GM18858 (cell line): ENCODE results near the gene RAPGEF4.

Source experiments
- ATAC-seq: cut with Tn5 transposase; IDR thresholded peaks from one replicate; pipeline ENCODE4 v1.9.1; 2021; ENCODE audit not compliant: unreplicated experiment

RAPGEF4 gene

GRCh38 chr2:172994864-172995263 is 259.2 kb downstream of the RAPGEF4 start:
- ATAC-seq: no peak

GRCh38 chr2:172995323-172996244 is 259.9 kb downstream of the RAPGEF4 start:
- no peak for ATAC-seq

- ATAC-seq: no peak
These were observed 260.8 kb downstream of the RAPGEF4 start for GRCh38 chr2:172996387-172996961.

DNA sequence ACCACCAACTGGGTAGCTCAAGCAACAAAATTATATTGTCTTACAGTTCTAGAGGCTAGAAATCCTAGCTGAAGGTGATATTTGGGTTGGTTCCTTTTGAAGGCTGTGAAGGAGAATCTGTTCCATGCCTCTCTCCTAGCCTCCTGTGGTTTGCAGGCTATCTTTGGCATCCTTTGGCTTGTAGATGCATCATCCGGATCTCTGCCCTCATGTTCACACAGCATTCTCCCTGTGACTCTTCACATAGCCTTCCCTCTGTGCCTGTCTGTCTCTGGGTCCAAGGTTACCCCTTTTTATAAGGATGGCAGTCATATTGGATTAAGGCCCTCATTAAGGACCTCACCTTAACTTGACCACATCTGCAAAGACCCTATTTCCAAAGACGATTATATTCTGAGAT is 261.4 kb downstream of the RAPGEF4 start:
- no peak for ATAC-seq

- ATAC-seq: no peak
These were observed 263.1 kb downstream of the RAPGEF4 start for GRCh38 chr2:172998547-172999272.

GRCh38 chr2:172999641-173000386 is 264.2 kb downstream of the RAPGEF4 start:
- no peak for ATAC-seq

DNA sequence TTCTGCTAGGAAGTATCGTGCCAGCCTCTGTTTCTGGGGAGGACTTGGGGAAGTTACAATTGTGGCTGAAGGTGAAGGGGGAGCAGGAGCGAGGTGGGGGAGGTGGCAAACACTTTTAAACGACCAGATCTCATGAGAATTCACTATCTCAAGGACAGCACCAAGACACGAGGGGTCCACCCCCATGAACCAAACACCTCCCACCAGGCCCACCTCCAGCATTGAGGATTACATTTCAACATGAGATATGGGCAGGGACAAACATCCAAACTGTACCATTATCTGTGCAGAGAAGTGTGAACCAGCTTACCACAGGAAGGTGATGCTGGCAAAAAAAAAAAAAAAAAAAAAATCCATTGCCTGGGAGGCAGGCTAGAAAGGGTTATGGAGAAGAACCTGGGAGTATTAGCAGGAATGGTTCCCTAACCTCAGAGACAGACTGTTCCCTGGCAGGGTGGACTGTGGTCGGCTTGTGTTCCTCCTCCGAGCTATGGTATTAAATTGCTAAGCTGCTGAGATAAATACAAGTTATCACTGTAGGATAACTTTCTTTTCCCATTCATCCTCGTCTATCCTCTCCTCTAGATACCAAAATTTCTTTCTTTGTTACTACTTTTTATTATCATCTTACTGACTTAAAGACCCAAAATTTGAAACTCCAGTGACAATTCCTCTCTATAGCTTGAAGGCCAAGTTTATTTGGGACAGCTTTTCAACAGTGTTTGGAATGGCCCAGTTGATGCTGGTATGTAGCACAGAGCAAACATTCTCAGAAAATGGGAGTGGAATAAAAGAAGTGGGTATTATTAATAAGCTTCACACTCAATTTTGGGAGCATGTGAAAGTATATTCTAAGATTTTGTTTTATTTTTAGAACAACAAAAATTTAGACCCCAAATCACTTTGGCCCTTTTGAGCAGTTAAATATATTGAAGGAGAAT is 266.3 kb downstream of the RAPGEF4 start:
- ATAC-seq: no peak

GRCh38 chr2:173002751-173003541 is 267.3 kb downstream of the RAPGEF4 start:
- no peak for ATAC-seq

DNA sequence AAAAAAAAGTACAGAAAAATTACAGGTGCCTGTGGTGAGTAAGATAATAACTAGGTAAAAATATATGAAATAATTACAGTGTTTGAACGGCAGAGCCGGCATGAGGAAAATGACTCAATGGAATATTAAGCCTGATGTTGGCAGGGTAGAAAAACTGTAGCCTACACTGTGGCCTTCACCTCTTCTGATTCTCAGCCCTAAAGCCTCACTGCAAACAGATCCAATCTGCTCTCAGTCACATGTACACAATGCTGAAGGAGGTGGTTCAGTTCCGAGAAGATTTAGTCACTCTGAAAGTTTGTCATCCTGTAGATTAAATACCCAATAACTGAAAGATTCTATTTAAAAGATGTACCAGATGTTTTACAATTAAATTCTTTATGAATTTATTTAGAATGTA is 273.1 kb downstream of the RAPGEF4 start:
- ATAC-seq: no peak

DNA sequence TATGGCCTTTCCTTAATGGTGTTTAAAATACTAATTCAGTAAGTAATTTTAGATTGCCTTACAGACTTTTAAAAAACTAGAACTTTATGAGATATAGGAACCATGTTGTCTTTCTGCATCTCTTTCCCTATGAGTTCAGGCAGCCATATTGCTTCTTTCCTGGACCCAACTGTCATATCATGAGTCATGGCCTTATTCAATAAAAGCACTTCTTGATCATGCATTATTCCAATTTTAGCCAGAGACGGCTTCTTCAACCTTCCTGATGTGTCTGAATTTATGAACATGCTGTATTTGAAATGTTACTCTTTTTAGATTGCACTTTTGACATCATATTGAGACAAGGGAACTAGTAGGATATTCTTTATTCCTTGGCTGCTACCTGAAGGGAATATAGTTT is 274.6 kb downstream of the RAPGEF4 start:
- no peak for ATAC-seq

GRCh38 chr2:173016451-173016850 is 280.8 kb downstream of the RAPGEF4 start:
- no peak for ATAC-seq

GRCh38 chr2:173017646-173018420 is 282.2 kb downstream of the RAPGEF4 start:
- no peak for ATAC-seq

- ATAC-seq: no peak
These were observed 284.1 kb downstream of the RAPGEF4 start for GRCh38 chr2:173019755-173020154.

DNA sequence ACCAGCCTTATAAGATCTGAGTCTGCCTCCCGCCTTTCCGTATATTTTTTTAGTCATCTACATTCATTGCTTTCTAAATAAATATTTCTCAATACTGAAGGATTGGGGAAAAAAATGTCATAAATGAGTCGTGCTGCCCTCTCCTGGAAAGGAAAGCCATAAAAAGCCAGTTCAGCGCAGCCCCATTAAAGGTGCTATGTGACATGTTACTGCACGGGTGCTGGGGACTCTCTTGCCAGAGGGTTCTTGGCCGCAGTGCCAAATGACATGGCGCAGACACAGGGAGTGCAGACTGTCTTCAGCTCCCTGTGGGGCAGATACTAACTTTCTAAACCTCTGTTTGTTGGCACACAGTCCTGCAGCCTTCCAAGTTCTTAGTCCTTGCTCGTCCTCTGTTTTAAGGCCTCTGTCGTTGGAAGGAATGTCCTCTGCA is 286.3 kb downstream of the RAPGEF4 start:
- no peak for ATAC-seq

- ATAC-seq: no peak
These were observed 288.1 kb downstream of the RAPGEF4 start for GRCh38 chr2:173023718-173024117.

DNA sequence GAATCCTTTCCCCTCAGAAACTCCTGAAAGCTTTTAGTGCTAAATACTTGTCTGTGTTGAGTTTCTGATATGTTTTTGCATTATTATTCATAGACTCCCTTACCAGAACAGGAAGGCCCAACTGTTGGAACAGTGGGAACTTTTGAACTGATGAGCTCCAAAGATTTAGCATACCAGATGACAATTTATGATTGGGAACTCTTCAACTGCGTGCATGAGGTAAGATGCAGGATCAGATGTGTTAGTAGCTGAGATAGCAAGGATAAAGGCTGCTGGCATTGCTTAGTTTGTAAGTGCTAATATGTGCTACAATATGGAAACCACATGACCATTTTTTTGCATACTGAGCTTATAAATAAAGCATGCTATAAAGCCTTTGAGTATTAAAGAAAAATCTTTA is 290.8 kb downstream of the RAPGEF4 start:
- ATAC-seq: no peak

DNA sequence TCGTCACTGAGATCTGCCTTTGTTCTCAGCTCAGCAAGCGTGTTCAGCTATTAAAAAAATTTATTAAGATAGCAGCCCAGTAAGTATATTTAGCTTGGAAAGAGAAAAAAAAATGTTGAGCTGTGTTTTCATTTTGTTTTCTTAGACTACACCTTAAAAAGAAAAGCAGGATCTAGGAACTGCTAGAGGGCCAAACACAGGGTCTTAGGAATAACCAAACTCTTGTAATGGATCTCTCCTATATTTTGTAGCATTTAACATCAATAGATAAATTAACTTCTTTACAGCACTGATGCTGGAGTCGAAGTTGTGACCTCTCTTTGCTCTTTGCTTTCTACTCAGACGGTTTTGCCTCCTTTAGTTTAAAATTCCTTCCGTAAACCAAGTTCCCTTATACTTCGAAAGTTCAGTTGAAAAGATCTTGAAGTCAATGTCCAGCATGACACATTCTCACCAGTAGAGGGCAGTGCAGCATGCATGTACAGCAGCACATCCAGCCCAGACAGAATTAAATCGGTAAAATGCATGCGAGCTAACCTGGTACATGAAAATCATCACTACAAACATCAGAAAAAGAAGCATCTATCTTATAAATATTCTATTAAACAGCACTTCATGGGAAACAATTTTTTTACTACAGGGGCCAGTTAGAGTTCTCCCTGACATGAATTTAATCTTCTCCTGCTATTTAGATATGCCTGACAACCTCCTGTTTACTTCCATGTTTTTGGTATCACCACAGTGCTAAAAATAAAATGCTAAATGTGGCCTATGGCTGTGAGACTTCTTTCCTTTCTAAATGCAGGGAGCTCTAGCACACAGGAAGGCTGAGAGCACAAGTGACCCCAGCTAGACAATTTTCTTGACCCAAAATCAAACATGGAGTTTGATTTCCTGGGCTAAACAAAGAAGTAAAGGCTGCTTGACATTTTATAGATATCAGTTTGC is 291.8 kb downstream of the RAPGEF4 start:
- ATAC-seq: peak; percentile 51
